SK-N-SH (cell line): Measurements from ENCODE around the gene ERP29. TPM values are rescaled to one million over a fixed set of nuclear protein-coding genes. Genes with fewer than 3 reads are reported as not detected.

Experiments used
- CTCF ChIA-PET: fragments of 300-600, 350-600 bp; formaldehyde crosslinking; extraction: SDS; loops from one replicate; lab custom pipeline; 2021; lab: Yijun Ruan, JAX
- POLR2A ChIA-PET: fragments of 350-600 bp; sonication (Branson Sonifier 250); formaldehyde crosslinking; extraction: SDS; loops from one replicate; lab custom pipeline; 2020; ENCODE audit warnings: antibody characterized with exemption, inconsistent platforms; lab: Yijun Ruan, JAX
- DNase-seq: peaks from one replicate; pipeline ENCODE4 v3.0.0; 2012
- H2AFZ ChIP-seq: fragments of 200-600 bp; sonication (generic); 2 replicates; pipeline ENCODE4 v1.8.1; 2016; ENCODE audit warnings: antibody characterized with exemption, mild to moderate bottlenecking, low read depth
- H3F3A ChIP-seq: fragments of 200-600 bp; sonication (generic); replicated peaks from 2 replicates; pipeline ENCODE3; 2016; ENCODE audit warnings: antibody characterized with exemption, mild to moderate bottlenecking; ENCODE audit not compliant: insufficient read depth
- H3K27ac ChIP-seq, 2 experiments: fragments of 200-500 bp in 1 of 2; fragments of 200-600 bp in 1 of 2; sonication (Bioruptor generic) in 1 of 2; sonication (generic), shearing (Covaris generic) in 1 of 2; 2 replicates each; pipeline versions ENCODE4 v1.5.1 to v1.6.1; 2014 to 2016; ENCODE audit warnings: low read depth in 2 of 2, inconsistent platforms in 1 of 2, low read length in 1 of 2, mild to moderate bottlenecking in 1 of 2, mixed read lengths in 1 of 2
- H3K27me3 ChIP-seq: fragments of 200-600 bp; sonication (generic), shearing (Covaris generic); 2 replicates; pipeline ENCODE4 v1.6.1; 2016; ENCODE audit warnings: mixed run types; ENCODE audit not compliant: insufficient read depth
- H3K36me3 ChIP-seq, 2 experiments: fragments of 200-500 bp in 1 of 2; fragments of 200-600 bp in 1 of 2; sonication (Bioruptor generic) in 1 of 2; sonication (generic) in 1 of 2; replicated peaks in 1 of 2; 2 replicates each; pipeline versions ENCODE3 to v1.5.1; 2014 to 2016; ENCODE audit warnings: low read length in 1 of 2, mild to moderate bottlenecking in 1 of 2; ENCODE audit not compliant: insufficient read depth in 2 of 2, control insufficient read depth in 1 of 2
- H3K4me1 ChIP-seq, 2 experiments: fragments of 200-500 bp in 1 of 2; fragments of 200-600 bp in 1 of 2; sonication (Bioruptor generic) in 1 of 2; sonication (generic), shearing (Covaris generic) in 1 of 2; 2 replicates each; pipeline versions ENCODE4 v1.5.1 to v1.6.1; 2014 to 2016; ENCODE audit warnings: low read depth in 1 of 2, low read length in 1 of 2, mixed run types in 1 of 2; ENCODE audit not compliant: insufficient read depth in 2 of 2, control insufficient read depth in 1 of 2
- H3K4me2 ChIP-seq: fragments of 200-600 bp; sonication (generic), shearing (Covaris generic); 2 replicates; pipeline ENCODE4 v1.6.1; 2017; ENCODE audit warnings: mixed run types
- H3K4me3 ChIP-seq, 2 experiments: fragments of 200-500 bp in 1 of 2; fragments of 200-600 bp in 1 of 2; sonication (Bioruptor generic) in 1 of 2; sonication (generic), shearing (Covaris generic) in 1 of 2; 2 replicates each; pipeline versions ENCODE4 v1.5.1 to v1.8.1; 2014 to 2016; ENCODE audit warnings: low read depth in 2 of 2, inconsistent platforms in 1 of 2, low read length in 1 of 2, mild to moderate bottlenecking in 1 of 2, mixed read lengths in 1 of 2, moderate library complexity in 1 of 2
- H3K79me2 ChIP-seq: fragments of 200-600 bp; sonication (generic); 2 replicates; pipeline ENCODE4 v1.8.1; 2017; ENCODE audit warnings: mild to moderate bottlenecking; ENCODE audit not compliant: insufficient read depth
- H3K9ac ChIP-seq: fragments of 200-600 bp; sonication (generic); 2 replicates; pipeline ENCODE4 v1.6.1; 2017; ENCODE audit warnings: mixed run types
- H3K9me2 ChIP-seq: fragments of 200-600 bp; sonication (generic); 2 replicates; pipeline ENCODE4 v1.6.1; 2017; ENCODE audit warnings: mixed run types
- H3K9me3 ChIP-seq: fragments of 200-600 bp; sonication (generic); 2 replicates; pipeline ENCODE4 v1.6.1; 2017; ENCODE audit warnings: mixed run types, mild to moderate bottlenecking, moderate library complexity
- H4K20me1 ChIP-seq: fragments of 200-600 bp; sonication (generic); 2 replicates; pipeline ENCODE4 v1.6.1; 2017; ENCODE audit warnings: mild to moderate bottlenecking, mixed run types; ENCODE audit not compliant: insufficient read depth
- CHD2 ChIP-seq: fragments of 150-350 bp; IDR thresholded peaks from 2 replicates; pipeline ENCODE4 v1.6.1; 2018; ENCODE audit warnings: low read length; ENCODE audit not compliant: partially characterized antibody
- ELF1 ChIP-seq: IDR thresholded peaks from 2 replicates; pipeline ENCODE4 v1.4.0; 2012
- FOXJ3 ChIP-seq: sonication (generic); formaldehyde crosslinking; IDR thresholded peaks from 2 replicates; pipeline ENCODE4 v1.5.1; 2020; ENCODE audit warnings: mild to moderate bottlenecking, missing genetic modification reagents
- GABPA ChIP-seq: IDR thresholded peaks from 2 replicates; pipeline ENCODE4 v1.4.0; 2012; ENCODE audit warnings: low read depth, mild to moderate bottlenecking
- GATA2 ChIP-seq: sonication (generic); formaldehyde crosslinking; IDR thresholded peaks from 2 replicates; pipeline ENCODE4 v1.5.0; 2020; ENCODE audit warnings: mild to moderate bottlenecking, missing genetic modification reagents
- JUND ChIP-seq: IDR thresholded peaks from 2 replicates; pipeline ENCODE4 v1.4.0; 2012
- PBX3 ChIP-seq: IDR thresholded peaks from 2 replicates; pipeline ENCODE4; 2012
- POLR2AphosphoS5 ChIP-seq: IDR thresholded peaks from 2 replicates; pipeline ENCODE4 v1.6.1; 2012; ENCODE audit warnings: low read depth, low read length
- RCOR1 ChIP-seq: fragments of 150-350 bp; IDR thresholded peaks from 2 replicates; pipeline ENCODE4 v1.6.1; 2017; ENCODE audit warnings: antibody characterized with exemption, low read length
- REST ChIP-seq: IDR thresholded peaks from 2 replicates; pipeline ENCODE4 v1.6.1; 2012; ENCODE audit warnings: mild to moderate bottlenecking, low read depth, low read length, moderate library complexity
- RFX5 ChIP-seq: IDR thresholded peaks from 2 replicates; pipeline ENCODE4 v1.6.1; 2012; ENCODE audit warnings: mild to moderate bottlenecking, improper control_type of control experiment, low read length
- RXRA ChIP-seq: IDR thresholded peaks from 2 replicates; pipeline ENCODE4 v1.4.0; 2012; ENCODE audit warnings: low read depth, mild to moderate bottlenecking, borderline replicate concordance
- TCF12 ChIP-seq: IDR thresholded peaks from 2 replicates; pipeline ENCODE4 v1.4.0; 2012
- TEAD4 ChIP-seq: IDR thresholded peaks from 2 replicates; pipeline ENCODE4 v1.4.0; 2012; ENCODE audit warnings: mild to moderate bottlenecking, borderline replicate concordance; ENCODE audit not compliant: insufficient read depth
- USF2 ChIP-seq: fragments of 150-350 bp; IDR thresholded peaks from 2 replicates; pipeline ENCODE4 v1.6.1; 2017; ENCODE audit warnings: antibody characterized with exemption, low read length, low read depth, borderline replicate concordance
- YY1 ChIP-seq: IDR thresholded peaks from 2 replicates; pipeline ENCODE4 v1.4.0; 2012; ENCODE audit warnings: low read depth, mild to moderate bottlenecking
- WGBS: methylation state at CpG from one replicate; pipeline ENCODE4 v1.1.6; 2017; ENCODE audit warnings: low lambda C conversion rate; 5-methylcytosine and 5-hydroxymethylcytosine counted together
- polyA plus RNA-seq, 3 experiments: library from polyadenylated mRNA; depleted of rRNA; stranded (reverse); fragments of >200 nt; gene quantifications; 2 replicates each; pipeline ENCODE4 v1.2.3, GENCODE V29; 2012

The ERP29 gene
- polyA plus RNA-seq, 1 of the 3 experiments (the other 2 are of a cell fraction), result 177 TPM

GRCh38 chr12:111971800-111972199 lies 41.4 kb upstream of the ERP29 start:
- H3K4me1 ChIP-seq, result no peaks in the 10 kb centered on the region
- no peak overlapping the region for H3K4me2 ChIP-seq
- no peaks in the 10 kb centered on the region for H3K9me2 ChIP-seq
- peaks cover 2% of the 10 kb centered on the region for H3F3A ChIP-seq
- H4K20me1 ChIP-seq, result no peaks in the 10 kb centered on the region
- ChIA-PET CTCF (no interaction called here), POLR2A (no interaction called here)
- no peak overlapping the region for H3K9ac ChIP-seq
- no peak overlapping the region for H2AFZ ChIP-seq
- H3K4me3 ChIP-seq, result no peak overlapping the region
- H3K9me3 ChIP-seq, result peaks cover 15% of the 10 kb centered on the region; the same call in 1 of the 2 replicates
- no peaks in the 10 kb centered on the region for H3K27me3 ChIP-seq
- no peak overlapping the region for H3K27ac ChIP-seq
- H3K79me2 ChIP-seq, result no peaks in the 10 kb centered on the region
- no peak for DNase-seq
- peaks cover 0 to 7% of the 10 kb centered on the region in 2 experiments for H3K36me3 ChIP-seq
- no peak for TF ChIP-seq CHD2
- TF ChIP-seq TCF12, result no peak

GRCh38 chr12:111975161-111975931 lies 37.9 kb upstream of the ERP29 start:
- Histone ChIP-seq H3K9ac (no peak overlapping the region), H3K79me2 (no peaks in the 10 kb centered on the region), H3K4me3 (no peak overlapping the region), H3K27ac (no peak overlapping the region), H3K36me3 (peaks cover 0 to 13% of the 10 kb centered on the region in 2 experiments), H3K27me3 (no peaks in the 10 kb centered on the region), H3K4me2 (no peak overlapping the region), H3F3A (peaks cover 9% of the 10 kb centered on the region), H3K9me2 (no peaks in the 10 kb centered on the region), H2AFZ (no peak overlapping the region), H3K9me3 (peaks cover 12% of the 10 kb centered on the region; the same call in 1 of the 2 replicates), H3K4me1 (no peaks in the 10 kb centered on the region; a peak in 1 of 4 replicates), H4K20me1 (no peaks in the 10 kb centered on the region)
- DNase-seq, result no peak
- CTCF ChIA-PET, result interaction anchor here (1.1 kb wide), 1 partner anchor 16 kb away, joined by 3 read pairs; no protein-coding TSS in a partner anchor
- TF ChIP-seq GABPA (no peak), ELF1 (no peak), TEAD4 (no peak), RCOR1 (no peak), YY1 (no peak), JUND (no peak)
- POLR2A ChIA-PET, result no interaction called here
- WGBS, result 92% methylated on average over 5 of the region's 5 CpGs

GRCh38 chr12:111976291-111976690 lies 36.9 kb upstream of the ERP29 start:
- peaks cover 7% of the 10 kb centered on the region for H3F3A ChIP-seq
- H3K27me3 ChIP-seq, result no peaks in the 10 kb centered on the region
- no peaks in the 10 kb centered on the region for H3K9me2 ChIP-seq
- H3K9ac ChIP-seq, result no peak overlapping the region
- no peaks in the 10 kb centered on the region for H3K79me2 ChIP-seq
- no peaks in the 10 kb centered on the region for H4K20me1 ChIP-seq
- H2AFZ ChIP-seq, result no peak overlapping the region
- no peaks in the 10 kb centered on the region; a peak in 1 of 4 replicates for H3K4me1 ChIP-seq
- CTCF ChIA-PET, result interaction anchor here (1.1 kb wide), 1 partner anchor 15 kb away, joined by 3 read pairs; no protein-coding TSS in a partner anchor
- H3K4me3 ChIP-seq, result no peak overlapping the region
- no peak for DNase-seq
- POLR2A ChIA-PET, result no interaction called here
- 98% methylated on average over 6 of the region's 6 CpGs for WGBS
- H3K4me2 ChIP-seq, result no peak overlapping the region
- no peak overlapping the region for H3K27ac ChIP-seq
- H3K36me3 ChIP-seq, result peaks cover 0 to 13% of the 10 kb centered on the region in 2 experiments
- H3K9me3 ChIP-seq, result 0 out of 2 replicates have a peak, but pooled peaks cover 4% of the 10 kb centered on the region
- TF ChIP-seq ELF1 (no peak), CHD2 (no peak), PBX3 (no peak), TCF12 (no peak), FOXJ3 (CRISPR knock-in tag) (no peak), POLR2AphosphoS5 (no peak), GATA2 (no peak), RFX5 (no peak), REST (no peak), YY1 (no peak), USF2 (no peak), JUND (no peak), GABPA (no peak), RXRA (no peak)
